Endothelial cell of umbilical vein (primary cell): ENCODE data around the gene GGPS1. TPM values are rescaled to one million over a fixed set of nuclear protein-coding genes. Genes with fewer than 3 reads are reported as not detected.

ENCODE experiments used
- BruUV-seq: library from RNA; stranded (reverse); fragments of 400-500 nt; replicated peaks from 2 replicates; lab custom pipeline; 2021; lab: Mats Ljungman, UMichigan
- CTCF ChIA-PET: fragments of 300-600, 350-600 bp; sonication (Branson Sonifier 250); formaldehyde crosslinking; loops from one replicate; lab custom pipeline; 2021; ENCODE audit warnings: antibody characterized with exemption, inconsistent platforms; lab: Charles Lee
- POLR2A ChIA-PET: fragments of 300-600, 350-600 bp; sonication (Branson Sonifier 250); formaldehyde crosslinking; loops from one replicate; lab custom pipeline; 2021; ENCODE audit warnings: antibody characterized with exemption, inconsistent platforms; lab: Charles Lee
- DNase-seq: peaks from one replicate; pipeline ENCODE4 v3.0.0-alpha.2; 2011; ENCODE audit warnings: low read depth, low spot score
- FAIRE-seq: peaks from 2 replicates; lab custom pipeline; 2011; peaks lifted over from hg19 to GRCh38; lab: Jason Lieb, UNC
- H2AFZ ChIP-seq: 2 replicates; pipeline ENCODE4 v1.6.0; 2012; ENCODE audit warnings: low read depth, low read length, control low read depth, inconsistent platforms
- H3K27ac ChIP-seq: 2 replicates; pipeline ENCODE4 v1.5.1; 2011; ENCODE audit warnings: low read depth, mild to moderate bottlenecking, control low read depth, low read length, moderate library complexity; ENCODE audit not compliant: insufficient read depth
- H3K27me3 ChIP-seq, 2 experiments: 2 replicates each; pipeline versions ENCODE4 v1.6.0 to v1.6.1; 2011; ENCODE audit warnings: low read length in 2 of 2, mixed read lengths in 1 of 2; ENCODE audit not compliant: control insufficient read depth in 2 of 2, insufficient read depth in 2 of 2
- H3K36me3 ChIP-seq, 2 experiments: 2 replicates in 1 of 2; 3 replicates in 1 of 2; pipeline ENCODE4 v1.5.1; 2011; ENCODE audit warnings: low read length in 2 of 2, mild to moderate bottlenecking in 1 of 2, moderate library complexity in 1 of 2; ENCODE audit not compliant: control insufficient read depth in 2 of 2, insufficient read depth in 2 of 2; ENCODE audit errors: extremely low read depth in 1 of 2
- H3K4me1 ChIP-seq: 3 replicates; pipeline ENCODE4 v1.5.1; 2011; ENCODE audit warnings: mild to moderate bottlenecking, low read length; ENCODE audit not compliant: control insufficient read depth, insufficient read depth; ENCODE audit errors: extremely low read depth
- H3K4me2 ChIP-seq: 2 replicates; pipeline ENCODE4 v1.6.1; 2011; ENCODE audit warnings: low read length, control low read depth, mixed read lengths; ENCODE audit not compliant: insufficient read depth
- H3K4me3 ChIP-seq, 3 experiments: fragments of 200-600 bp in 1 of 3; sonication (generic), shearing (Covaris generic) in 1 of 3; replicated peaks in 1 of 3; 2 replicates each; pipeline ENCODE4 v1.5.1; 2011 to 2016; ENCODE audit warnings: control low read depth in 3 of 3, low read length in 3 of 3, mild to moderate bottlenecking in 2 of 3, inconsistent platforms in 1 of 3, low read depth in 1 of 3, moderate library complexity in 1 of 3; ENCODE audit not compliant: insufficient read depth in 1 of 3
- H3K79me2 ChIP-seq: 2 replicates; pipeline ENCODE4 v1.6.0; 2012; ENCODE audit warnings: low read length, inconsistent platforms; ENCODE audit not compliant: control insufficient read depth, insufficient read depth
- H3K9ac ChIP-seq: replicated peaks from 2 replicates; pipeline ENCODE3; 2011; ENCODE audit warnings: low read length, control low read depth; ENCODE audit not compliant: insufficient read depth; ENCODE audit errors: extremely low read depth
- H3K9me1 ChIP-seq: replicated peaks from 3 replicates; pipeline ENCODE4 v1.6.0; 2011; ENCODE audit warnings: mild to moderate bottlenecking, low read length; ENCODE audit not compliant: control insufficient read depth, insufficient read depth; ENCODE audit errors: extremely low read depth
- H3K9me3 ChIP-seq: replicated peaks from 2 replicates; pipeline ENCODE4 v1.5.1; 2012; ENCODE audit warnings: low read length, inconsistent platforms; ENCODE audit not compliant: control insufficient read depth, insufficient read depth
- H4K20me1 ChIP-seq: replicated peaks from 2 replicates; pipeline ENCODE3; 2011; ENCODE audit warnings: mild to moderate bottlenecking, low read length; ENCODE audit not compliant: control insufficient read depth, insufficient read depth; ENCODE audit errors: extremely low read depth
- FOS ChIP-seq: IDR thresholded peaks from 2 replicates; pipeline ENCODE4 v1.6.1; 2011; ENCODE audit warnings: mild to moderate bottlenecking, low read length, moderate library complexity, borderline replicate concordance; ENCODE audit not compliant: insufficient read depth
- GATA2 ChIP-seq: IDR thresholded peaks from 2 replicates; pipeline ENCODE4 v1.7.0; 2011; ENCODE audit warnings: low read depth, mild to moderate bottlenecking, moderate library complexity, mixed read lengths, low read length; ENCODE audit not compliant: insufficient read length, insufficient read depth
- JUN ChIP-seq: IDR thresholded peaks from 2 replicates; pipeline ENCODE4 v1.6.1; 2011; ENCODE audit warnings: borderline replicate concordance, low read depth; ENCODE audit not compliant: insufficient read length, insufficient read depth
- MYC ChIP-seq: IDR thresholded peaks from one replicate; pipeline ENCODE4 v1.6.1; 2011; ENCODE audit warnings: mild to moderate bottlenecking, low read depth, low read length
- POLR2AphosphoS5 ChIP-seq: IDR thresholded peaks from 2 replicates; pipeline ENCODE4 v1.6.1; 2012; ENCODE audit warnings: low read depth, mild to moderate bottlenecking, control low read depth, low read length, moderate library complexity; ENCODE audit not compliant: insufficient read depth
- dilution Hi-C: fragments of 300-500 bp; cut with MboI; formaldehyde crosslinking; loops from one replicate; pipeline ENCODE4 v1.15.0; 2019; ENCODE audit warnings: low sequenced_read_pairs; ENCODE audit not compliant: extremely low pct_ligation_motif_present
- intact Hi-C: fragments of 100-400 bp; cut with micrococcal nuclease; formaldehyde crosslinking; loops from one replicate; pipeline ENCODE4 v1.10.0; 2022
- polyA plus RNA-seq, 4 experiments: library from polyadenylated mRNA; depleted of rRNA in 3 of 4; stranded (reverse) in 3 of 4; unstranded in 1 of 4; fragments of >200 nt; gene quantifications; 2 replicates each; pipeline versions ENCODE4 v1.2.1 to v1.2.3, GENCODE V29; 2011 to 2012; ENCODE audit warnings: missing spikeins in 1 of 4
- total RNA-seq: library from RNA; stranded (reverse); gene quantifications from 2 replicates; pipeline ENCODE4 v1.2.3, GENCODE V29; 2021
- TF ChIP-seq, protein P1 (sequence below), 2 donors: IDR thresholded peaks; 1 replicate in 1 of 2; 2 replicates in 1 of 2; pipeline ENCODE4 v1.5.1; 2011; ENCODE audit warnings: low read length in 2 of 2, mild to moderate bottlenecking in 2 of 2, moderate library complexity in 2 of 2, control low read depth in 1 of 2, inconsistent platforms in 1 of 2, low read depth in 1 of 2; ENCODE audit not compliant: insufficient read depth in 1 of 2; ENCODE audit errors: extremely low read depth in 1 of 2

GGPS1 gene
- total and polyA plus RNA-seq, 2 donors (not counting 3 experiments of a cell fraction or from before 2014, with no cell fraction given) = 10.7 to 29.5 TPM

DNA sequence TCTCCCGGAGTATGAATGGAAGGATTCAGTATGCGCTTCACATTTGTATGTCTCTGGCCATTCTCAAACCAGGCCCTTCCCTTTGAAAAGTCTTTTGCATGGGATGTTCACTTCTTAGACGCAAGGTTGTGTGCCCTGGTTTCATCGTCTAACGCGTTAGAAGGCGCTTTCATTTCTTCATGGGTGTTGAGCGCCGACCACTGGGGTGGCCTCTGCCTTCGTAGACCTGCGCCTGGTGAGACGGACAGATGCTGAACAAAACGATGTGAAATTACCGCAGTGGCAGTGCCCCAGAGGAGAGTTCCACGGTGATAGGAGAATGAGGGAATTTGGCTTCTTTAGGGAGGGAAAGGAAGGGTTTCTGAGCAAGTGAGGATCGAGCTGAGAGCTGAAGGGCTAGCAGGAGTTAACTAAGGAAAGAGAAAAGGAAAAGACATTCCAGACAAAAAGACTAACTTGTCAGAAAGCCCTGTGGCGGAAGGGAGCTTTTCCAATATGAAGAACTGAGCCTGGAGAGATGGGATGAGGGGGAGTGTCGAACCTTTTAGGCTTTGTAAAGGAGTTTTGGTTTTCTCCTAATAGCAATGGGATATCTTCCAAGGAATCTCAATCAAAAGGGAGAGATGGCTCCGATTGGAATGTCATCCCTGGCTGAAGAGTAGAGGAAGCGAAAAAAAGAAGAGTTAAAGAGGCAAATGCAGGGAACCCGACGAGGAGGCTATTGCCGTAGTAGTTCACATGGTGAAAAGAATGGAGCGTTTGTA is 951 bp downstream of the GGPS1 start:
- peaks cover 28% of the 10 kb centered on the region for H3K4me1 ChIP-seq
- H4K20me1 ChIP-seq = peaks cover 9% of the 10 kb centered on the region
- ChIA-PET POLR2A (interaction anchor here (0.5 to 2.2 kb wide), 2 partner anchors 15 to 38 kb away, joined by 3 to 8 read pairs; partner anchors contain the start of gene TBCE), CTCF (interaction anchor here (1.0 to 5.7 kb wide), 9 partner anchors 8 to 173 kb away, joined by 3 to 56 read pairs (median 4); no protein-coding TSS in a partner anchor)
- FAIRE-seq (no peak), DNase-seq (no peak)
- peak overlapping the region; percentile 79 for H3K27ac ChIP-seq
- intact Hi-C loops (loop anchor here (2.0 to 10.0 kb wide), 4 partner anchors 132 to 675 kb away; partner anchors contain the start of genes B3GALNT2 and RBM34), dilution Hi-C loops (no loop called here)
- TF ChIP-seq, protein P1, sequence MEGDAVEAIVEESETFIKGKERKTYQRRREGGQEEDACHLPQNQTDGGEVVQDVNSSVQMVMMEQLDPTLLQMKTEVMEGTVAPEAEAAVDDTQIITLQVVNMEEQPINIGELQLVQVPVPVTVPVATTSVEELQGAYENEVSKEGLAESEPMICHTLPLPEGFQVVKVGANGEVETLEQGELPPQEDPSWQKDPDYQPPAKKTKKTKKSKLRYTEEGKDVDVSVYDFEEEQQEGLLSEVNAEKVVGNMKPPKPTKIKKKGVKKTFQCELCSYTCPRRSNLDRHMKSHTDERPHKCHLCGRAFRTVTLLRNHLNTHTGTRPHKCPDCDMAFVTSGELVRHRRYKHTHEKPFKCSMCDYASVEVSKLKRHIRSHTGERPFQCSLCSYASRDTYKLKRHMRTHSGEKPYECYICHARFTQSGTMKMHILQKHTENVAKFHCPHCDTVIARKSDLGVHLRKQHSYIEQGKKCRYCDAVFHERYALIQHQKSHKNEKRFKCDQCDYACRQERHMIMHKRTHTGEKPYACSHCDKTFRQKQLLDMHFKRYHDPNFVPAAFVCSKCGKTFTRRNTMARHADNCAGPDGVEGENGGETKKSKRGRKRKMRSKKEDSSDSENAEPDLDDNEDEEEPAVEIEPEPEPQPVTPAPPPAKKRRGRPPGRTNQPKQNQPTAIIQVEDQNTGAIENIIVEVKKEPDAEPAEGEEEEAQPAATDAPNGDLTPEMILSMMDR (IDR thresholded peaks at IDR 0.05; ENCODE audit: extremely low read depth in 1 of 2, insufficient read depth in 1 of 2, low read depth in 1 of 2, low read length in 2 of 2) = no peak
- TF ChIP-seq GATA2 (no peak), JUN (no peak), MYC (no peak), POLR2AphosphoS5 (no peak), FOS (no peak)
- no peaks in the 10 kb centered on the region for H3K9me1 ChIP-seq
- H3K36me3 ChIP-seq = no peaks in the 10 kb centered on the region
- H2AFZ ChIP-seq = peak overlapping the region; percentile 55
- BruUV-seq = TSS peak; percentile 80
- H3K4me3 ChIP-seq = peak overlapping the region; percentile 58 to 93 (median 68)
- peaks cover 73% of the 10 kb centered on the region for H3K79me2 ChIP-seq
- peak overlapping the region; percentile 88 for H3K9ac ChIP-seq
- no peaks in the 10 kb centered on the region for H3K27me3 ChIP-seq
- H3K4me2 ChIP-seq = peak overlapping the region; percentile 93
- H3K9me3 ChIP-seq = no peaks in the 10 kb centered on the region
